Fibroblast of lung (primary cell): ENCODE results near the gene CAVIN1. TPM values are rescaled to one million over a fixed set of nuclear protein-coding genes. Genes with fewer than 3 reads are reported as not detected.

Experiments used
- DNase-seq, 2 donors: peaks; one replicate each; pipeline versions ENCODE4 v3.0.0 to v3.0.0-alpha.2; 2010; ENCODE audit warnings: low read depth in 2 of 2
- H2AFZ ChIP-seq: 2 replicates; pipeline ENCODE4 v1.5.1; 2012; ENCODE audit warnings: low read length, control low read depth, inconsistent platforms
- H3K27ac ChIP-seq: 2 replicates; pipeline ENCODE4 v1.5.1; 2011; ENCODE audit warnings: low read length, control low read depth; ENCODE audit not compliant: insufficient read depth
- H3K27me3 ChIP-seq: 2 replicates; pipeline ENCODE4 v1.5.1; 2011; ENCODE audit warnings: mild to moderate bottlenecking, low read length; ENCODE audit not compliant: control insufficient read depth, insufficient read depth
- H3K36me3 ChIP-seq: 2 replicates; pipeline ENCODE4 v1.5.1; 2011; ENCODE audit warnings: low read length; ENCODE audit not compliant: control insufficient read depth, insufficient read depth
- H3K4me1 ChIP-seq: 2 replicates; pipeline ENCODE4 v1.5.1; 2011; ENCODE audit warnings: low read length; ENCODE audit not compliant: control insufficient read depth, insufficient read depth; ENCODE audit errors: extremely low read depth
- H3K4me2 ChIP-seq: 2 replicates; pipeline ENCODE4 v1.5.1; 2011; ENCODE audit warnings: low read length, control low read depth; ENCODE audit not compliant: insufficient read depth; ENCODE audit errors: extremely low read depth
- H3K4me3 ChIP-seq, 4 experiments: fragments of 200-600 bp in 1 of 4; sonication (generic) in 1 of 4; replicated peaks in 1 of 4; 2 replicates each; pipeline ENCODE4 v1.5.1; 2011 to 2016; ENCODE audit warnings: low read length in 4 of 4, low read depth in 3 of 4, mild to moderate bottlenecking in 3 of 4, control low read depth in 2 of 4, inconsistent platforms in 1 of 4, mixed read lengths in 1 of 4; ENCODE audit not compliant: insufficient read depth in 1 of 4; ENCODE audit errors: control extremely low read depth in 1 of 4
- H3K79me2 ChIP-seq: 2 replicates; pipeline ENCODE4 v1.5.1; 2012; ENCODE audit warnings: mild to moderate bottlenecking, low read length, inconsistent platforms; ENCODE audit not compliant: control insufficient read depth, insufficient read depth
- H3K9ac ChIP-seq: 2 replicates; pipeline ENCODE4 v1.5.1; 2011; ENCODE audit warnings: mild to moderate bottlenecking, low read length, control low read depth; ENCODE audit not compliant: insufficient read depth
- H3K9me3 ChIP-seq: 2 replicates; pipeline ENCODE4 v1.5.1; 2012; ENCODE audit warnings: low read depth, low read length; ENCODE audit not compliant: control insufficient read depth, insufficient read depth
- H4K20me1 ChIP-seq: 2 replicates; pipeline ENCODE4 v1.5.1; 2011; ENCODE audit warnings: low read length; ENCODE audit not compliant: control insufficient read depth, insufficient read depth; ENCODE audit errors: extremely low read depth
- CTCF ChIP-seq, 2 donors: IDR thresholded peaks in 1 of 2; conservative IDR thresholded peaks in 1 of 2; 1 replicate in 1 of 2; 2 replicates in 1 of 2; pipeline ENCODE4 v1.5.1; 2011 to 2012; ENCODE audit warnings: low read length in 2 of 2, control low read depth in 1 of 2, inconsistent platforms in 1 of 2, low read depth in 1 of 2, mild to moderate bottlenecking in 1 of 2
- EZH2 ChIP-seq: IDR thresholded peaks from 2 replicates; pipeline ENCODE4 v1.5.1; 2012; ENCODE audit warnings: low read length, control low read depth, mild to moderate bottlenecking; ENCODE audit errors: missing control alignments
- polyA plus RNA-seq, 2 donors: library from polyadenylated mRNA; depleted of rRNA in 1 of 2; stranded (reverse) in 1 of 2; unstranded in 1 of 2; fragments of >200 nt; gene quantifications; 2 replicates each; pipeline ENCODE4 v1.2.1, GENCODE V29; 2011 to 2012; ENCODE audit warnings: missing spikeins in 1 of 2
- total RNA-seq: library from RNA; depleted of rRNA; stranded (reverse); fragments of >200 nt; gene quantifications from 2 replicates; pipeline ENCODE4 v1.2.1, GENCODE V29; 2014

The CAVIN1 gene
- total and polyA plus RNA-seq, 2 donors (not counting 1 experiment from before 2014, with no cell fraction given) = 372 to 490 TPM

- Histone ChIP-seq H3K4me2 (peak overlapping the region; percentile 32), H3K4me1 (peaks cover 36% of the 10 kb centered on the region), H4K20me1 (peaks cover 16% of the 10 kb centered on the region), H3K9ac (no peak overlapping the region), H3K36me3 (peaks cover 12% of the 10 kb centered on the region), H3K27ac (no peak overlapping the region), H3K27me3 (no peaks in the 10 kb centered on the region), H2AFZ (no peak overlapping the region), H3K79me2 (peaks cover 96% of the 10 kb centered on the region), H3K9me3 (no peaks in the 10 kb centered on the region), H3K4me3 (no peak overlapping the region)
- TF ChIP-seq CTCF (conservative IDR thresholded peaks at IDR 0.05 in 1 of 2, IDR thresholded peaks at IDR 0.05 in 1 of 2; ENCODE audit: low read depth in 1 of 2, low read length in 2 of 2) (no peak), EZH2 (no peak)
- DNase-seq = no peak
These were observed 8.2 kb downstream of the CAVIN1 start for GRCh38 chr17:42414704-42415409.

GRCh38 chr17:42413464-42414040, 9.5 kb downstream of the CAVIN1 start:
- Histone ChIP-seq H3K27ac (no peak overlapping the region), H3K79me2 (peaks cover 95% of the 10 kb centered on the region), H3K36me3 (peaks cover 12% of the 10 kb centered on the region), H3K4me3 (no peak overlapping the region), H2AFZ (no peak overlapping the region), H3K9ac (no peak overlapping the region), H3K27me3 (no peaks in the 10 kb centered on the region), H3K9me3 (no peaks in the 10 kb centered on the region), H4K20me1 (peaks cover 13% of the 10 kb centered on the region), H3K4me1 (peaks cover 41% of the 10 kb centered on the region), H3K4me2 (no peak overlapping the region)
- TF ChIP-seq EZH2 (no peak), CTCF (conservative IDR thresholded peaks at IDR 0.05 in 1 of 2, IDR thresholded peaks at IDR 0.05 in 1 of 2; ENCODE audit: low read depth in 1 of 2, low read length in 2 of 2) (no peak)
- DNase-seq = peak; percentile 37 to 45

GRCh38 chr17:42411905-42412679, 11.0 kb downstream of the CAVIN1 start:
- Histone ChIP-seq H3K4me1 (peaks cover 54% of the 10 kb centered on the region), H3K4me2 (peak overlapping the region; percentile 33)

More at GRCh38 chr17:42411905-42412679, 11.0 kb downstream of the CAVIN1 start:
- Histone ChIP-seq H3K27ac (peak overlapping the region; percentile 37), H3K9me3 (no peaks in the 10 kb centered on the region), H3K79me2 (peaks cover 95% of the 10 kb centered on the region), H3K27me3 (no peaks in the 10 kb centered on the region), H2AFZ (no peak overlapping the region), H3K4me3 (no peak overlapping the region), H3K36me3 (peaks cover 10% of the 10 kb centered on the region), H3K9ac (no peak overlapping the region), H4K20me1 (peaks cover 13% of the 10 kb centered on the region)
- no peak for DNase-seq
- TF ChIP-seq CTCF (conservative IDR thresholded peaks at IDR 0.05 in 1 of 2, IDR thresholded peaks at IDR 0.05 in 1 of 2; ENCODE audit: low read depth in 1 of 2, low read length in 2 of 2) = no peak
- no peak for TF ChIP-seq EZH2
